IgD-negative memory B cell (primary cell): ENCODE results near the gene PPP1R16B. TPM values are rescaled to one million over a fixed set of nuclear protein-coding genes. Genes with fewer than 3 reads are reported as not detected.
"Not testable (repeated sequence)": the region's sequence is repeated elsewhere in the genome, so short reads cannot be mapped to it uniquely, and the experiment has no call there.

Experiments used
- H3K27ac Mint-ChIP-seq, 3 donors: one replicate each; pipeline ENCODE4 v1.8.0; 2020 to 2022; ENCODE audit warnings: mild to moderate bottlenecking in 3 of 3, mixed read lengths in 3 of 3, moderate library complexity in 1 of 3
- H3K27me3 Mint-ChIP-seq: one replicate; pipeline ENCODE4 v1.8.0; 2021; ENCODE audit warnings: mixed read lengths
- H3K36me3 Mint-ChIP-seq: one replicate; pipeline ENCODE4 v1.8.0; 2020; ENCODE audit warnings: mild to moderate bottlenecking, mixed read lengths
- H3K4me1 Mint-ChIP-seq, 3 donors: one replicate each; pipeline ENCODE4 v1.8.0; 2020 to 2022; ENCODE audit warnings: mixed read lengths in 3 of 3, mild to moderate bottlenecking in 1 of 3
- H3K4me3 Mint-ChIP-seq, 4 donors: one replicate each; pipeline ENCODE4 v1.8.0; 2020 to 2022; ENCODE audit warnings: mild to moderate bottlenecking in 4 of 4, mixed read lengths in 4 of 4, moderate library complexity in 3 of 4
- H3K9me3 Mint-ChIP-seq, 3 donors: one replicate each; pipeline ENCODE4 v1.8.0; 2020 to 2021; ENCODE audit warnings: mixed read lengths in 3 of 3, mild to moderate bottlenecking in 1 of 3
- polyA plus RNA-seq: library from polyadenylated mRNA; unstranded; fragments of 300-500 nt; fragmentation: Illumina TruSeq; gene quantifications from one replicate; pipeline ENCODE4 v1.2.3, GENCODE V29; 2021

The PPP1R16B gene
- polyA plus RNA-seq, 1 donor from 2014 or later, result 68.0 TPM

DNA sequence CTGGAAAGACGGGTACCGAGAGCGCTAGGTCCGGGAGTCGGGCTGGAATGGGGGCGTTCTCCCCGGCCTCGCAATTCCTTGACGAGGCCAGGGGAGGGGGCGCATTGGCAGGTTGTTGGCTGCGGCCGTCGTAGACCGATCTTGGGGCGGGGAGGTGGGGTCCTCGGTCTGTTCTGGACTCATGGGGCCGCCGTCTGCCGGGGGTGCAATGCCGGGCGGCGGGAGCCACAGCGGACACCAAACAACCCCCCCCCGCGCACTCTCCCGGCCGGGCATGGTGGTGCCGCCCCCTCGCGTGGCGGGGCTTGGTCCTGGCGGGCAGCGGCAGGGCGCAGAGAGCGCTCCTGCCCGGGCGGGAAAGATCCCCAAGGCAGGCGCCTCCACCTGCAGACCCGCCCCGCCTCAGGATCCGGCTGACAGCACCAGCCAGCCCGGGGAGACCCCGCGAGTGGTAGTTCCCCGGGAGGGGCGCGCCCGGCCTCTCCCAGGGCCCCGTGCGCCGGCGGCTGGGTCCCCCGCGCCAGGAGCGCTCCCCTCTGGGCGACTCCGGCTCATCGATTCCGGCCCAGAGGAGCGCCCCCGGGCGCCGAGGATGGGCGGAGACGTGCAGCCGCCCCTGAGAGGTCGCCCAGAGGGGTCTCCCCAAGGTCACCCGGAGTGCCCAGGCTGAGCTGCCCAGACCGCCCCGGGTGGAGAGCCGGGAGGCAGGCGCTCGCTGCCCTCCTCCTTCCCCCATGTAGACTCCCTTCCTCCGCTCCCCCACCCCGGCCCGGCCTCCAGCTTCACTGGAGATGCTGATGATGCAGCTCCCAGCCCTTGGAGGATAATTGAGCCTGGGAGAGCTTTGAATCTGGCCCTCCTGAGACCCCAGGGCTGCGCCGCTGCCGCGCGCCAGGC lies 709 bp downstream of the PPP1R16B start:
- Mint-ChIP-seq H3K4me3 (peak overlapping the region; percentile 90 to 99 (median 98)), H3K9me3 (no peaks in the 10 kb centered on the region), H3K36me3 (no peaks in the 10 kb centered on the region), H3K27ac (peak overlapping the region; percentile 95 to 98 (median 97)), H3K27me3 (peaks cover 2% of the 10 kb centered on the region), H3K4me1 (peaks cover 42 to 49% (median 44%) of the 10 kb centered on the region in 3 donors)

DNA sequence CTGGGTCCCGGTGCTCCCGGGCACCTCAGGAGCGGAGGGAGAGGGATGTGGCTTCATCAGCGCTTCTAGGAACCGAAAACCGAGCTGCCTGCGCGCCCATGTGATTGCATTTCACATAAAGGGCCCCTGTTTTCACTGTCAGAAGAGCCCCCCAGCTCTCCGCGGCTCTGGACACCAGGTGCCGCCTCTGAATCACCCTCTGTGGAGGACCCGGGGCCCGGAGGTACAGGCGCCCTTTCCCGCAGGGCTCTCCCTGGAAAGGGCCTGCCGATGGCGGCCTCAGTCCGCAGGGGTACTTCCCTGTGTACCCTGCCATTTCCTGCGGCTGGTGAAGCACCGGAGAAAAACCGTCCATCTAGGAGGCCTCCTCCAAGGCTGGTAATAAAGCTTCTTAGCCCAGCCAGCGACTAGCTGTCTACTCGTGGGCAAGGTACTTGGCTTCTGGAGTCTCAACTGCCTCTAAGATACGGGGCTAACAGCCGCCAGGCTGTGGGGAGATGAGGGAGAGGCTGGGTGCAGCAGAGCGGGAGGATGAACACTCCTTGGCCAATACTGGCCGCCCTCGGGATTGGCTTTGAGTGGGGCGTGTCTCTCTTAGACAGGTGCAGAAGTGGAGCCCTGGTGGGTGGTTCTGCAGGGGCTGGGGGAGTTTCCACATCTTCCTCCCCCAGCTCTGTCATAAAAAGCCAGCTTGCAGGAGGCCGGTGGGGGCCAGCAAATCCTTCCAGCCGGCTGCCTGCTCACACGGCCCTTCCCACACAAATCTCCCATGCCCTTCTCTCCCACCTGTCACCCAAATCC lies 1.6 kb downstream of the PPP1R16B start:
- Mint-ChIP-seq H3K36me3 (no peaks in the 10 kb centered on the region), H3K27me3 (peaks cover 2% of the 10 kb centered on the region), H3K9me3 (no peaks in the 10 kb centered on the region), H3K4me3 (peak overlapping the region; percentile 90 to 99 (median 97)), H3K27ac (peak overlapping the region; percentile 95 to 97 (median 95)), H3K4me1 (peaks cover 50 to 57% (median 51%) of the 10 kb centered on the region in 3 donors)

DNA sequence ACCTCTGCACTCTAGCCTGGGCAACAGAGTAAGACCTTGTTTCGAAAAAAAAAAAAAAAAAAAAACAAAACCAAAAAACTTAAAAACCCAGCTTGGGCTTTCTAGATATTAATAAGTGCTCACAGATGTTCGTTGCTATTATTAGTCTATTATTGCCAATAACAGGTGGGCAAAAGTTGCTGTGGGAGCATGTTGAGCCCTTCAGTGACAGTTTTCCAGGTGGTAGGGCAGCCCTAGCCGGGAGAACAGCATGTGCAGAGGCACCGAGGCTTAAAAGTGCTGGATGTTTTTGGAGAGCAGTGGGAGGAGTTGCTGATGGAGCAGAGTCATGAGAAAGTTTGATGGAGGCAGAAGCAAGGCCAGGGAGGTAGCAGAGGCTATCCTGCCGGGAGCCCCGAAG lies 4.4 kb downstream of the PPP1R16B start:
- H3K36me3 Mint-ChIP-seq, result no peaks in the 10 kb centered on the region
- peak overlapping the region; percentile 34 to 99 (median 97) for H3K4me3 Mint-ChIP-seq
- H3K4me1 Mint-ChIP-seq, result peaks cover 60 to 64% (median 61%) of the 10 kb centered on the region in 3 donors
- H3K9me3 Mint-ChIP-seq, result no peaks in the 10 kb centered on the region
- peak overlapping the region; percentile 95 to 97 (median 95) for H3K27ac Mint-ChIP-seq
- peaks cover 2% of the 10 kb centered on the region for H3K27me3 Mint-ChIP-seq

DNA sequence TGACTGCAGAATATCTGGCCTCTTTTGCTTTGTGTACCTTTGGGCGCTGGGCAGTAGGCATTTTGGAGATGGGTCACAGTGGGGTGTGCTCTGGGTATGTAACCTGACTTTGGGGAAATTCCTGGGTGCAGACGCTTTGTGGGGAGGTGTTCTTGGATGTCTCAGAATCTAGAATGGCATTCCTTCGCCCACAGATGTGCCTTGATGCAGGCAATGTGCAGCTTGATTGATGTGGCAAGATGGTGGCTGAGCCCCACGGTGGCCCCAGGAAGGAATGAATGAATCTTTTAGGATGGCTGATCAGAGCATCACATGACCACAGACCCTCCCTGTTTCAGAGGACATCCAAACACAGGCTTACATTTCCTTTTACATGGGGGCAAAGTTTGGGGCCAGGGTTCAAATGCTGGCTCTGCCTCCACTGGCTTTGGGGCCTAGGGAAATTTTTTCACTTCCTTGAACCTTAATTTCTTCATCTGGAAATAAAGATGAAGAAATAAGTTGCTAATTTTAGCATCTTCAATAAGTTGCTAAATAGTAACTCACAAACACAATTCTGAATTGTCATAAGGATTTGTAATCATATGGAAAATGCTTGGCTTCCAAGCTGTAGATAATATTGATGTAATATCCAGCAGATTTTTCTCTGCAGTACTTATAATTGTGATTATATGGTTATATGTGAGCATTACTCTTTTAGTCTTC lies 5.6 kb downstream of the PPP1R16B start:
- peaks cover 2% of the 10 kb centered on the region for H3K27me3 Mint-ChIP-seq
- H3K36me3 Mint-ChIP-seq, result peaks cover 6% of the 10 kb centered on the region
- H3K4me3 Mint-ChIP-seq, result peak overlapping the region in 3 of 4 donors; percentile 60 to 99 (median 97)
- H3K27ac Mint-ChIP-seq, result peak overlapping the region in 2 of 3 donors; percentile 89 to 97
- peaks cover 64 to 71% (median 69%) of the 10 kb centered on the region in 3 donors for H3K4me1 Mint-ChIP-seq
- H3K9me3 Mint-ChIP-seq, result no peaks in the 10 kb centered on the region

DNA sequence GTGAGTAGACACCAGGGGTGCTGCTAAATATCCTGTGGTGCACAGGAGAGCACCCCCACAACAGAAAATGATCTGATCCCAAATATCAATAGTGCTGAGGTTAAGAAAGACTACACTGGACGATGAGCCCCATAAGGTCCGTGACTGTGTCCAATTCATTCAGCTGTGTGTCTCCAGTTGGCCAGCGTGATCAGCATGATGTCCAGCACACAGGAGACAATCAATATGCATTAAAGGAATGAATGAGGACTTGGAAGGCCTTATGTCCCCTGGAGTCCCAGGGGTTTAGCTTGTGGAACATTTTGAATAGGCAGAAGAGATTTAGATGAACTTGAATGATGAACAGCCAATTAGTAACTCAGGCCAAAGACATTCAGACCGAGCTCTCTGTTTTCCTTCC lies 6.3 kb downstream of the PPP1R16B start:
- peaks cover 2% of the 10 kb centered on the region for H3K27me3 Mint-ChIP-seq
- no peaks in the 10 kb centered on the region for H3K9me3 Mint-ChIP-seq
- H3K4me1 Mint-ChIP-seq, result peaks cover 70 to 77% (median 76%) of the 10 kb centered on the region in 3 donors
- peak overlapping the region in 2 of 3 donors; percentile 89 to 97 for H3K27ac Mint-ChIP-seq
- H3K36me3 Mint-ChIP-seq, result peaks cover 7% of the 10 kb centered on the region
- peak overlapping the region in 3 of 4 donors; percentile 39 to 97 (median 86) for H3K4me3 Mint-ChIP-seq

DNA sequence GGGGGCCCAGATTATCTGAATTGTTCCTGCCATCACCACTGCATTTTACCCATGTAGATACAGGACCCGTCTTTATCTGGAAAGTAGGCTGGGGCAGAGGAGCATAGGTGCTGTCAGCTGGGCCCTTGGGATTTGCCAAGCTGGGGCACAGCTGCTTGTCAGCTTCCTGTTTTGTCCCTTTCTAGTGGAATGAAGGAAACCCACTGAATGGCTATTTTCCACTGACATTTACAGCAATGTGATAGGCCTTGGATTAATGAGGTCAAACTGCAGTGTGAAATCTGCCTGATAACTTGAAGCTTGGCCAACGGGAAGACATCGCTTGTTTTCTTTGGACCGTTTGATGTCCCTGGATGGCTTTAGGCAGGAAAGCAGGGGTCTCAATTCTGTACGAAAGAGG lies 6.7 kb downstream of the PPP1R16B start:
- peaks cover 2% of the 10 kb centered on the region for H3K27me3 Mint-ChIP-seq
- peaks cover 70 to 81% (median 77%) of the 10 kb centered on the region in 3 donors for H3K4me1 Mint-ChIP-seq
- H3K9me3 Mint-ChIP-seq, result no peaks in the 10 kb centered on the region
- H3K27ac Mint-ChIP-seq, result peak overlapping the region in 2 of 3 donors; percentile 89 to 97
- H3K4me3 Mint-ChIP-seq, result peak overlapping the region; percentile 34 to 97 (median 84)
- peaks cover 7% of the 10 kb centered on the region for H3K36me3 Mint-ChIP-seq

DNA sequence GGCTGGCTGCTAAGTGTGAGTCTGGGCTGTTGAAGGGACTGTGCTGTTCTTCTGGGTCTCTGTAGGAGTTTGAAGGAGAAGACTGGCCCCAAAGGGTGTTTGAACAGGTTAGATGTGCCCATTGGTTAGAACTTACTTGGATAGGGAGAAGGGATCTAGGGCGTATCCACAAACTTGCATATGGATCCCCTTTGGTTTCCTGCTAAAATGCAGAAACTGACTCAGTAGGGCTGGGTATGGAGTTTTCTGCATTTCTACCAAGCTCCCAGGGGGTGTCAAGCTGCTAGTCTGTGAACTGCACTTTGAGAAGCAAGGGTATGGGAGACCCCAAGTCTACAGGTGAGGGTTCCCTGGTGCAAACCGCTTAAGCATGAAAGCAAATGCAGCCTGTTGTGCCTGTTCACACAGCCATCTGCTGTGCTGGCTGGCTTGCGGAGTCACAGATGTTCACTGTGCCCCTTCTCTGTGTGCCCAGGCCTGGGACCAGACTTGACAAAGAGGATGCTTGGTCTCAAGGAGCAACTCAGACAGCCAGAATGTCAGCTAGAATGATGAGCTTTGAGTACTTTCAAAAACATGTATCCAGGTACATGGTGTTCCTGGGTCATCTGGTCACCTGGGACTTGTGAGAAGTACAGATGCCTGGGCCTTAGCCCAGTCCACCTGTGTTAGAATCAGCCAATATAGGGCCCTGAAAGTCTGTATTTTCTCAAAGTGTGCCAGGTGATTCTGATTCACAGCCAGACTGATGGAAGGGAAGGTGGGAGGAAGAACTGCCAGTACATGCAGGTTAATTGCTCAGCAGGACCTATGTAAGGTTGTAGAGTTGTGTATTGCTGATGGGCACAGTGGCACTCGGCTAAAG lies 7.4 kb downstream of the PPP1R16B start:
- Mint-ChIP-seq H3K4me1 (peaks cover 68 to 81% (median 78%) of the 10 kb centered on the region in 3 donors), H3K27me3 (peaks cover 2% of the 10 kb centered on the region), H3K9me3 (no peaks in the 10 kb centered on the region), H3K27ac (peak overlapping the region; percentile 78 to 97 (median 89)), H3K4me3 (peak overlapping the region in 3 of 4 donors; percentile 62 to 86 (median 81)), H3K36me3 (peaks cover 7% of the 10 kb centered on the region)

DNA sequence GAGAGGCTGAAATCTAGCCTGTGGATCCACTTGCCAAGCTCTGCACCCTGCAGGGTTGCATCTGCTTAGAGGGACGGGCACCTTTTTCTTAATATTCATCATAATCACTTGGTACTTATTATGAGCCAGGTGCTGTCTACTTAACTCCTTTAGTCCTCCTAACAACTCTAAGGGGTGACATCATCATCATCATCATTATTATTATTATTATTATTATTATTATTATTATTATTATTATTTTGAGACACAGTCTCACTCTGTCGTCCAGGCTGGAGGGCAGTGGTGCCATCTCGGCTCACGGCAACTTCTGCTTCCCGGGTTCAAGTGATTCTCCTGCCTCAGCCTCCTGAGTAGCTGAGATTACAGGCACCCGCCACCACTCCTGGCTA lies 8.1 kb downstream of the PPP1R16B start:
- peak overlapping the region; percentile 63 to 97 (median 78) for H3K27ac Mint-ChIP-seq
- not testable (repeated sequence) for H3K36me3 Mint-ChIP-seq

DNA sequence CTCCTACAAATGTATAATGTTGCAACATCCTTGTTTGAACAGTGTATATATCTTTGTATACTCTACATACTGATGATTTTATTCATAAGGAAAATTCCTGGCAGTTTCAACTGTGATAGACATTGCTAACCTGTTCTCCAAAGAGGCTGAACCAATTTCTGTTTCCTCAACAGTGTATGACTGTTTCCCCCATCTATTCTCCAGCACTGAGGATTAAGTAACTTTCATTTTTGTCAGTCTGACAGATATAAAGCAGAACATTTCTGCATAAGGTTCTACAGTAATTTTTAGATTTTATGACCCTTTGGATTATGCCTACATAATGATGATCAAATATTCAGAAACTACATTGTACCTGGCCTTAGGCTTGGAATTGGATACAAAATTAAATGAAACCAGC lies 9.9 kb downstream of the PPP1R16B start:
- H3K27ac Mint-ChIP-seq, result peak overlapping the region in 2 of 3 donors; percentile 67 to 93
- H3K36me3 Mint-ChIP-seq, result peaks cover 7% of the 10 kb centered on the region
- H3K4me3 Mint-ChIP-seq, result peak overlapping the region in 3 of 4 donors; percentile 25 to 34 (median 29)
- no peaks in the 10 kb centered on the region for H3K9me3 Mint-ChIP-seq
- no peaks in the 10 kb centered on the region for H3K27me3 Mint-ChIP-seq
- peaks cover 50 to 71% (median 68%) of the 10 kb centered on the region in 3 donors for H3K4me1 Mint-ChIP-seq

More for the DNA sequence above, 8.1 kb downstream of the PPP1R16B start:
- H3K4me1 Mint-ChIP-seq, result peaks cover 67 to 81% (median 80%) of the 10 kb centered on the region in 3 donors
- not testable (repeated sequence) for H3K9me3 Mint-ChIP-seq, H3K27me3 Mint-ChIP-seq
- peak overlapping the region in 3 of 4 donors; percentile 62 to 81 (median 68) for H3K4me3 Mint-ChIP-seq

DNA sequence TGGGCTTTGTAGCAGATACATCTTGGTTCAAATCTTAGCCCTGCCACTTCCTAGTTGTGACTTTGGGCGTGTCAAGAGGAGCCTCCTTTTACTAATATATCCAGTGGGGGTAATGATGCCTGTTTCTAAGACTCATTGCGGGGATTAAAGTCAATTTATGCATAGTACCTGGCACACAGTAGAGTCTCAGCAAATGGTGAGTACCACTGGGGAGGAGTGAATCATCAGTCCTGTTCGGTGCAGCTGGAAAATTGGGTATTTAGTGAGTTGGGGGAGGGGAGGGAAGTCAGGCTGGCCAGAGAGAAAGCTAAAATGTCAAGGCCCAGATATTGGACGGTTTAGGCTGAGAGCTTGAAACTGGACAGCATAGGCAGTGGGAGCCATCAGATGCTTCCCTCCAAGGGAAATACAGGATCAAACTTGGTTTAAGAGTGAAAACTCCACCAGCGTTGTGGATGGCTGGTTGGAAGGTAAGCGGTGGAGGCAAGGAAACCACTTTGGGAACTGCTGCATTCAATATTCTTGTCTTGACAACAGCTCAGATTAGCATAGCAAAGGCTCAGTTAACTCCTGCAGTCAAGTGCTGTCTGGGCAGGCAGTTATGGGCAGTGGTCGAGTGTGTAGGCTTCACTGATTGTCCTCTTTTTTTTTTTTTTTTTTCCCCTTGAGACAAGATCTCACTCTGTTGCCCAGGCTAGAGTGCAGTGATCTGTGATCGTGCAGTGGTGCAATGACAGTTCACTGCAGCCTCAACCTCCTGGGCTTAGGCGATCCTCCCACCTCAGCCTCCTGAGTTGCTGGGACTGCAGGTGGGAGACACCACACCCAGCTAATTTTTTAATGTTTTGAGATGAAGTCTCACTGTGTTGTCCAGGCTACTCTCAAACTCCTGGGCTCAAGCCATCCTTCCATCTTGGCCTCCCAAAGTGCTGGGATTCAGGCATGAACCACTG lies 12.9 kb downstream of the PPP1R16B start:
- Mint-ChIP-seq H3K4me3 (peak overlapping the region in 2 of 4 donors; percentile 69 to 74), H3K4me1 (peaks cover 44 to 63% (median 61%) of the 10 kb centered on the region in 3 donors)

DNA sequence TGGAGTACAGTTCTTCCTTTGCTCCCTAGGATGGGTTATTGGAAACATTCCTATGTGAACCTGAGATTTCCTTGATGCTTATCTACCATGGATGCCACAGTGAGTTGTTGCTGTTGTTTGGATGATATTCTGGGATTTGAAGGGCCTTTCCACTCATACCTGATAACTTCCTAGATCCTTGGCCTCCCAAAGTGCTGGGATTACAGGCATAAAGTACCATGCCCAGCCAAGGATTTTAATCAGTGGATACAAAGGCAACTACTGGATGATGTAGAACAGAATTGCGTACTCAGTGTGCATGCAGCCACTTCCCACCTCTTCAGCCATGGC lies 20.0 kb downstream of the PPP1R16B start:
- H3K9me3 Mint-ChIP-seq, result peaks cover 0 to 9% (median 0%) of the 10 kb centered on the region in 3 donors
- H3K27ac Mint-ChIP-seq, result peak overlapping the region; percentile 77 to 94 (median 82)
- H3K4me3 Mint-ChIP-seq, result no peak overlapping the region
- H3K36me3 Mint-ChIP-seq, result peaks cover 18% of the 10 kb centered on the region
- peaks cover 52 to 80% (median 57%) of the 10 kb centered on the region in 3 donors for H3K4me1 Mint-ChIP-seq
- H3K27me3 Mint-ChIP-seq, result no peaks in the 10 kb centered on the region

More for the DNA sequence above, 12.9 kb downstream of the PPP1R16B start:
- Mint-ChIP-seq H3K27ac (peak overlapping the region; percentile 67 to 91 (median 76)), H3K9me3 (peaks cover 0 to 9% (median 0%) of the 10 kb centered on the region in 3 donors), H3K36me3 (peaks cover 17% of the 10 kb centered on the region), H3K27me3 (no peaks in the 10 kb centered on the region)

DNA sequence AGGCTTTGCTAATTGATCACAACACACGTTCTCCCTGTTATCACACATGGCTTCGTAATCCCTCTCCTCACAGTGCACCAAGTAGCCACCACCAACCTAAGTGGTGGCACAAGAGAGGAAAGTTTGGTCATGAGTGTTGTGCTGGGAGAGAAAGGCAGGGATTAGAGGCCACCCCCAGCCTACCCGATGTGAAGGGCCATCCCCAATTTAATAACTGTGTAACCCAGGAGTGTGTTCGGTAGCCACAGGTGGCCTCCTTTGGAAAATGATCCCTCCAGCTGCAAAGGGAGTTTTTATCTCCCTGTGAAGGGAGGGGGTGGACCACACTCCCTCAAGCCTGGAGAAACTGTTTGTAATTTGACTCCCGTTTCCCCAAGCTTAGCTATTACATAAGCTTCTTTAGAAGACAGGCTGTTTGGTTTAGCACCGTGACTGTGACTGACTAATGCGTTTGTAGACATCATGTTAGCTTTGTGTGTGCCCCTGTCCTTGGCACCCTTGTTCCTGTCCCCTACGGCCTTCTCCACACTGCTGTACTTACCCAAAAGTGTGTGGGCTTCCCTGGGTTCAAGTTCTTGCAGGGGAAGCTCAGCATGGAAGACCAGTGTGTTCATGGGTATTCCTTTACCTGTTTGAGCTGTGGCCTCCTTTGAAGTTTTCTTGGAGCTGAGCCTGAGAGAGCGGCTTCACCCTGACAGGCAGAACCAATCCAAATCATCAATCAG lies 20.6 kb downstream of the PPP1R16B start:
- Mint-ChIP-seq H3K4me3 (peak overlapping the region in 1 of 4 donors; percentile 37), H3K4me1 (peaks cover 56 to 83% (median 61%) of the 10 kb centered on the region in 3 donors), H3K27ac (peak overlapping the region; percentile 77 to 94 (median 82)), H3K36me3 (peaks cover 18% of the 10 kb centered on the region), H3K9me3 (peaks cover 0 to 7% (median 0%) of the 10 kb centered on the region in 3 donors), H3K27me3 (no peaks in the 10 kb centered on the region)
